HG03280 (cell line): ENCODE measurements around the gene AMPH.
"Not testable (repeated sequence)": the region's sequence is repeated elsewhere in the genome, so short reads cannot be mapped to it uniquely, and the experiment has no call there.

Experiments used
- ATAC-seq: cut with Tn5 transposase; IDR thresholded peaks from one replicate; pipeline ENCODE4 v1.9.1; 2021; ENCODE audit warnings: mild to moderate bottlenecking, moderate library complexity; ENCODE audit not compliant: unreplicated experiment

AMPH gene

DNA sequence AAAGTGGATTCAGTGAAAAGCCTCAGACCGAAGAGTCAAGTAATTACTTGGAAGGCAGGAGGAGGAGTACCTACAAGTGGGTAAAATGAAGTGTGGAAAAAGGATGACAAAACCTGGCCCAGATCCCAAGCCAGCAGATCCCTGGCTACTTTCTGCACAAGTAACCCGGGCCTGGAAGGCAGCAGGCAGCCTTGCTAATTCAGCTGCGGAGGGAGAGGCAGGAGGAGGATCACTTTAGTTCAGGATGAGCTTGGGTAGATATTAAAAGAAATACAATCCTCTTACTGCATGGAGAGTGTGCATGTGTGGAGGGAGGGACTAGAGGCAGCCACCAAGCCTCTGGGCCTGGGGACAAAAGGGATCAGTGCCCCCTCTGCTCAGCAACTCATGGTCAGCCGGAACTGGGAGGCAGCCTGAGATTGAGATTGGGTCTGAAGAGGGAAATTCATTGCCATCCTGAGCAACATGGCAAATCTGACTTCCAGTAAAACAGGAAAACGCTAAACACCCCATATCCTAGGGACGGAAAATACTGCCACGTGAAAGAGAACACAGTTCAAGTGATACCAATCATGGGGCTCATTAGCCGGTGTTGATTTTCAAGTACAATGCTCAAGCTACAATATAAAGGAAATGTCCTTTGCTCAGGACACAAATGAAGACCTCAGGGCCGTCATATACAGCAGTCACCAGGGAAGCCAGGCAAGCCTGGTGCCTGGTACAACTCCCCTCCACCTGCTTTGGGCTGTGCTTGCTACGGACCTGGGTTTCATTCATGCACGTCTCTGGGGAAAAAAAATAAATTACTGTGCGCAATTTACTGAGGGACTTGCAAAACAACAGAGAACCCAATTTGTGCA, 1.3 kb downstream of the AMPH start:
- ATAC-seq = no peak

DNA sequence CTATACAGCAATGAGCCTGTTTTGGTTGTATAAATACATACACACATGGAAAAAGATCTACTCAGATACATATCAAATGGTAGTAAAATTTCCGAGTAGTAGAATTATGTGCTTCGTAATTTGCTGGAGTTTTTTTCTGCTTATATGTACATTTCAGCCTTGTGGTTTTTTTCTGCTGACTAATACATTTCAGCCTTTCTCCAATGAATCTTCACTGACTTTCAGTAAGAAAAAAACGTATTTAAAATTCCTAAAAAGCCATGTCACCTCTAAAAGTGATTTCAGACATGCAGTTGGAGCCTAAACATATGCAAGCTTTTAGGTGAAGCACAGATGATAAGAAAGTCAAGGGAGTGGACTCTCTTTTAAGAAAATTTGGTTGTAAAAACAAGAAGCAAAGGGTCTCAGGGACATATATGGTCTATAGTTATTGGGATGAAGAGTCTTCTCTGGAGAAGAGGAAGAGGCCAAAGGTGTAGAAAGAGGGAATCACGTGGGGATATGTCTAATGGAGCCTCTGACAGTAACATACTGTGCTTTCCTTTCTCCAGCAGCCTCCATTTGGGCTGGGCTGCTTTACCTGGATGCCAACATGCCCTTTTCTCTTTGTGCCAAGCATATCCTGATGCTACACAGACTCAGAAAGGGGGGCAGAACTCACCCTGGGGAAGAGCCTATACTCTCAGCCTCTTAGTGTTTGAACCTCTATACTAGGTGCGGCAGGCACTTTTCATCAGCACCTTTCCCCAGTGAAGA, 2.4 kb downstream of the AMPH start:
- no peak for ATAC-seq

DNA sequence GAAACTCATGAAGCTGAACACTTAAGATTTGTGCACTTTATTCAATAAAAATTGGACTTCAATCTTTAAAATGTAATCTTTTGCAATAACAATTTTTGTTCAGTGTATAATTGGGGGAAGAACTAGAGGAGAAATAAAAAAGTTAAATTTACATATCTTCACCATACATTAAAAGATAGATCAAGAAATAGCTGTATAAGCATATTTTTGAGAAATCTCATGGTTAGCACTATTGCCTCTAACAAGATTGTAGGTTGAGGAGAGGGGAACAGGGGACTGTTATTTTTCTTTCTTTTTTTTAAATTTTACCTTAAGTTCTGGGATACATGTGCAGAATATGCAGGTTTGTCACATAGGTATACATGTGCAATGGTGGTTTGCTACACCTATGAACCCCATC, 5.3 kb downstream of the AMPH start:
- ATAC-seq = no peak

- no peak for ATAC-seq
These were observed 15.5 kb downstream of the AMPH start for GRCh38 chr7:38615665-38616064.

GRCh38 chr7:38607466-38607865, 23.7 kb downstream of the AMPH start:
- no peak for ATAC-seq

GRCh38 chr7:38600741-38601140, 30.4 kb downstream of the AMPH start:
- no peak for ATAC-seq

DNA sequence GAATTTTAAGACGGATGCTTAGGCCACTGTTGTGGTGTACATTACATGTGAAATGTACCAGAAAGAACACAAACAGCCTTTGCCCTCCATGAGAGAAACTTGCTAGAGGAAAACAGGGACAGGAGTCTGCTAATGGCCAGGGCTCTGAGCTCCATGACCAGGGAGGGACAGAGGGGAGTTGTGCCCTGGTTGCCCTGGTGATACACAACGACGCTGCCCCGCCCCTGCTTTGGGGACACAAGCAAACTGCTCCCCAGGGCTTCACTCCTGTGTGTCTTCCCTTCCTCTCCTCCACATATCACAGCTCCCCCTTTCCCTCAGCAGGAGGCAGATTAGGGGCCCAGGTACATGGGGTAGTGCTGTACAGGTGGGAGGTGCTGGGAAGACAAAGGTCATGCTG, 36.2 kb downstream of the AMPH start:
- ATAC-seq = no peak

- ATAC-seq = no peak
These were observed 38.4 kb downstream of the AMPH start for GRCh38 chr7:38592737-38593288.

- ATAC-seq = no peak
These were observed 45.4 kb downstream of the AMPH start for GRCh38 chr7:38585572-38586354.

DNA sequence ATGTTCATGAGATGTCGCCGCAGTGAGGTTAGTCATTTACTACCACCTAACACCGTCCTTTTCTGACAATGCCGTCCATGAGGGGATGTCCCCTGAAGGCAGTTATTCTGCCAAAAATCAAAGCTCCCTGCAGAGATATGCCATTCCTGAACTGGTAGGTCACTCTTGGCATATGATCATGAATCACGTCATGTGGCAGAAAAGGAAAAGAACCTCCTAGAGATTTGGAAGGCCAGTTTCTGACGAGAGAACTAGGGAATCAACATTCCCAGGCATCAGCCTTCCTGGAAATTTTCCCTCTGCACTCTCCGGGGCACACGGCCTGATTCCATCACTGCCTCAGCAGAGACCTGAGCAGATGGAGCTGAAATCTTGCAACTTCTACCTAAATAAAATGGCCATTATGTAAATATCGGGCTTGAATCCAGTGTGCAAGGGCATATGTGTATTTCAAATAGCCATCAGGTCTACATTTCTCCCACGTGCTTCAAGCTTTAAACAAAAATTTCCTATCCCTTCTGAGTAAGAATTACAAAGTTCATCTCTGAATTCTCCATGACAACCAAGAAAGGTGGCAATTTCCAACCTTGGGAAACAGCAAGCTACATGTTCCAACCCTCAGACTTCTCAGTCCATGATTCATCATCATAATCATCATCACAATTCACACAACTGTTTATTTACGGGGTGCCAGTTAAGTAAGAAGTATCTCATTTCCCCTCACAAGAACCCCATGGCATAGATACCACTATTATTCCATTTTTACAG, 46.5 kb downstream of the AMPH start:
- ATAC-seq = no peak

DNA sequence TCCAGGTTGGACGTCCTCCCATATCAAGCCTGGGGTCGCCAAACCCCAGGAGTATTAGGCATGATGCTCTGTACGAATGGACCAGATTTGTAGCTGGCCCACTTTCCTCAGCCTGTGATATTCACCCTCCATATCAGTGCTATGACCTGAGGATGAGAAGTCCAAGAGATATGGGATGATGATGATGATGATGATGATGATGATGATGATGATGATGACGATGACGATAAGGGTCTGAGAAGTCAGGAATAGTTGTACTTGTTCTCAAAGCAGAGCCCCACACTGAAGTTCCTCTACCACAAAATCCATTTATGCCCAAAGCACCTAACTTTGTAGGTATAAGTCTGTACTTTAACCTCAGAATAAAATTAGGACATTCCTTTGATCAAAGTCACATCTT, 50.7 kb downstream of the AMPH start:
- ATAC-seq = no peak

DNA sequence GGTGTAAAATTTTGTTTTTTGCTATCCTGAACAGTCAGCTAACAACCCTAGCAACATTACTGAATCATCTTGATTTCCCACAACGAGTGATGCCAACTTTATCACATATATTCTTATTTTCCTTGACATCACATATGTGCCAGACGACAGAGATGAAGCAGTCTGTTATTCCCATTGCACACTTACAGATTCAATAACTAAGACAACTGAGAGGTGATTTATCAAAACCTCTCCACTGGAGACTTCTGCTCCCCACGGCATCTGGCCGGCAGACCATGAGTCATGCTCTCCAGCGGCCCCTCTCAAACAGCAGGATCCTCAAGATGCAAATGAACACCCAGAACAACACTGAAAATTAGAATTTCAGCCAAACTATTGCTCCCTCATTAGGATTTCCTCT, 57.1 kb downstream of the AMPH start:
- ATAC-seq = no peak

DNA sequence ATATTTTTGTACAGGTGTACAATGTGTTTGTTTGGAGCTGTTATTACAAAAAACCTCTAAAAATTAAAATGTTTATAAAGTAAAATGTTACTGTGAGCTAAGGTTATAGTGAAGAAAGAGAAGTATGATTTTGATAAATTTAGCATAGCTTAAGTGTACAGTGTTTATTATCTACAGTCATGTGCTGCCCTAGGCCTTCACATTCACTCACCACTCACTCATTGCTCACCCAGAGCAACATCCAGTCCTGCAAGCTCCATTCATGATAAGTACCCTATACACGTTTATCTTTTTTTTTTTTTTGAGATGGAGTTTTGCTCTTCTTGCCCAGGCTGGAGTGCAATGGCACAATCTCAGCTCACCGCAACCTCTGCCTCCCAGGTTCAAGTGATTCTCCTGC, 59.6 kb downstream of the AMPH start:
- ATAC-seq = not testable (repeated sequence)

- ATAC-seq = no peak
These were observed 62.7 kb downstream of the AMPH start for GRCh38 chr7:38568497-38568896.

DNA sequence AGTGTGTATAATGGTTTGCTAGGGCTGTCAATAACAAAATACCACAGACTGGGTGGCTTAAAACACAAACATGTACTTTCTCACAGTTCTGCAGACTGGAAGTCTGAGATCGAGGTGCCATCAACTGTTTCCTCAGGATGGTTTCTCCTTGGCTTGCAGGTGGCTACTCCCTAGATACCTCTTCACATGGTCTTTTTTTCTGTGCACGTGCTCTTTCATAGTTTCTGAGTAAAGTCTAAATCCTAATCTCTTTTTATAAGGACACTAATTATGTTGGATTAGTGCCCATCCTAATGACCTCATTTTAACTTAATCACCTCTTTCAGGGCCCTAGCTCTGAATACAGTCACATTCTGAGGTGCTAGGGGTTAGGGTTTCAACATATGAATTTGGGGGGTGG, 65.9 kb downstream of the AMPH start:
- no peak for ATAC-seq

- ATAC-seq = no peak
These were observed 67.4 kb downstream of the AMPH start for GRCh38 chr7:38563741-38564140.

GRCh38 chr7:38561166-38561565, 70.0 kb downstream of the AMPH start:
- ATAC-seq = no peak

DNA sequence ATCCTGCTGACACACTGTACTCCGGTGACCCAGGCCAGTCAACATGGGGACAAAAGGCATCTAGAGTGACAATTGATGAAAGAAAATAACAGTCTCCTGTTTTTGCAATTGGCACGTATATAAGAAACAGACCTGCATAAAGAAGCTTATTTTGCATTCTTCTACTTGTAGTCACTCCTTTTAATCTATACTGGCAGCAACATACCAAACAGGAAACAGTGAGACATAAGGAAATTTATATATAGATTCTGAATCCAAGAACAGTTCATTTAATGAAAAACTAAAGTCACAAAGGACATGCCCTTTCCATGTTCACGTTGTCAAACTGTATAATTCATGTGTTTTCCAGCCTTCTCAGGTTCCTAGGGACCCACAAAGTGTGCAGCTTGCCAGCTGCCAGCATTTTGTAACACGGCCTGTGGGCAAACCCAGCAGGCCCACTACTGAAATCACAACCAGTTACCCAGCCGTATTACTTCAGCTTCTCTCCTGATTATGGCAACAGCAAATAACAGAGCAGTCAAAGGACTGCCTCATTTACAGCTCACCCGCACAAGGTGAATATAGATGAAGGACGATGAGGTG, 72.3 kb downstream of the AMPH start:
- ATAC-seq = no peak

DNA sequence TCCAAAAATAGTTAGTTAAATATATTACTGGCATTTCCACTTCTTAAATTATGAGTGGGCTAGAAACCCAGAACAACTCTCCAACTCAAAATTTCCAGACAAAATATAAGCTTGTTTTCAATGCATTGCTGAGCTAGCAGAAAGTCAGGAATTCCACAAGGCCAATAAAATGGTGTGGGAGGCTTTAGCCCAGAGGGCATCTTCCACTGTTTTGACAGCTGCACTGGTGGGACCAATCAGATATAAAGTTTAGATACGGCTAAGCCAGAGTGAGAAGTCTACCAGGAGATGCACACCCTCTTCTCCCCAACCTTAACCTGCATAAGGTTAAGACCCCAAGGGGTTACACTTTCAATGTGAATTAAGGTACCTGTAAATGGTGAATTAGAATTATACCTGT, 76.6 kb downstream of the AMPH start:
- no peak for ATAC-seq

DNA sequence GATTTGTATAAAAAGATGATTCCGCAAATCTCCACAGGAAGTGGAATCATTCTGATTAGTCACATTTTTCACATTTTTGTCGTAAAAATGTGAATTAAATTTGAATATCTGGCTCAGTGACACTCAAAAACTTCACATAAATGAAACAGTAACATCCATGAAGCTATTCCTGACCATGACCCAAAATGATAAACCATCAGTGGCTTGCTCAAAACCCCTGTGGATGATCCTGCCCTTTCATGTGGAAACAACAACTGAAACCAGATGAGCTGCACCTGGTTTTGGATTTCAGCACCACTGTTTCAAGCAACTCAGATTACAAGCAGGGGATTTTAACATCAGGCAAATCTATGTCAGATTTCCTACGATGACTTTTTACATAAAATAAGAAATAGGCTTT, 80.3 kb downstream of the AMPH start:
- no peak for ATAC-seq
